Measurements from ENCODE around the gene HOXB2.

HOXB2 gene

GRCh38 chr17:48575066-48575582 lies 30.2 kb upstream of the HOXB2 start (continued):
- peak; percentile 85; the same call in 1 of the 2 replicates for TF ChIP-seq KLF7 (tag by site-specific recombination; IDR thresholded peaks at IDR 0.05; ENCODE audit: borderline replicate concordance)
- TF ChIP-seq TSHZ1 (tag by site-specific recombination; IDR thresholded peaks at IDR 0.05; ENCODE audit: borderline replicate concordance) = peak; percentile 68; the same call in 1 of the 2 replicates
- peak; percentile 82 for TF ChIP-seq ZXDB (tag by site-specific recombination; IDR thresholded peaks at IDR 0.05)
- TF ChIP-seq ZNF157 (tag by site-specific recombination; IDR thresholded peaks at IDR 0.05) = no peak
- TF ChIP-seq ZNF48 (tag by site-specific recombination; IDR thresholded peaks at IDR 0.05) = no peak
- TF ChIP-seq ZNF24 (tag by site-specific recombination; IDR thresholded peaks at IDR 0.05) = peak; percentile 80
- no peak for TF ChIP-seq SETDB1 (IDR thresholded peaks at IDR 0.05; ENCODE audit: insufficient read length, low read length)
- TF ChIP-seq HOXA7 (CRISPR knock-in tag; IDR thresholded peaks at IDR 0.05; ENCODE audit: borderline replicate concordance) = no peak
- TF ChIP-seq ZNF521 (tag by site-specific recombination; IDR thresholded peaks at IDR 0.05) = no peak
- no peak for TF ChIP-seq SALL2 (tag by site-specific recombination; IDR thresholded peaks at IDR 0.05; ENCODE audit: borderline replicate concordance)
- TF ChIP-seq ZNF350 (tag by site-specific recombination; IDR thresholded peaks at IDR 0.05) = no peak
- TF ChIP-seq ZNF175 (tag by site-specific recombination; IDR thresholded peaks at IDR 0.05) = no peak
- TF ChIP-seq ZNF214 (tag by site-specific recombination; IDR thresholded peaks at IDR 0.05; ENCODE audit: borderline replicate concordance) = no peak
- no peak for TF ChIP-seq CTCF (tag by site-specific recombination; IDR thresholded peaks at IDR 0.05)
- TF ChIP-seq BCL11A (tag by site-specific recombination; IDR thresholded peaks at IDR 0.05; ENCODE audit: low read depth) = peak; percentile 81; the same call in 1 of the 2 replicates
- 0 out of 2 replicates have a peak, but pooled peaks have one; percentile 9 for TF ChIP-seq ZBTB21 (tag by site-specific recombination; IDR thresholded peaks at IDR 0.05)

GRCh38 chr17:48574505-48575065 lies 29.7 kb upstream of the HOXB2 start:
- ChIA-PET CTCF (interaction anchor here (0.6 to 0.9 kb wide), 3 partner anchors 13 to 211 kb away, joined by 4 to 5 read pairs (median 4); no protein-coding TSS in a partner anchor), POLR2A (interaction anchor here (1.3 kb wide), 1 partner anchor 33 kb away, joined by 5 read pairs; no protein-coding TSS in a partner anchor)
- TF ChIP-seq ZNF791 (tag by site-specific recombination; IDR thresholded peaks at IDR 0.05) (no peak), PRDM1 (tag by site-specific recombination; IDR thresholded peaks at IDR 0.05) (peak; percentile 87)
- Histone ChIP-seq H3K4me1 (ENCODE audit: control insufficient read depth, insufficient read depth, low read length) (peaks cover 82% of the 10 kb centered on the region), H3K4me3 (ENCODE audit: low read depth, low read length) (no peak overlapping the region), H3K36me3 (ENCODE audit: control insufficient read depth in 2 of 2, insufficient read depth in 1 of 2, low read length in 2 of 2) (peaks cover 0 to 38% of the 10 kb centered on the region in 2 experiments; a peak in 2 of 3 replicates), H3K9me3 (ENCODE audit: control insufficient read depth, insufficient read depth, low read depth, low read length) (no peaks in the 10 kb centered on the region), H3K27ac (ENCODE audit: extremely low read depth, low read depth, low read length) (peak overlapping the region; percentile 93)
